ENCODE measurements around the gene OTOG.
"Not testable (repeated sequence)": the region's sequence is repeated elsewhere in the genome, so short reads cannot be mapped to it uniquely, and the experiment has no call there.

Gene OTOG

DNA sequence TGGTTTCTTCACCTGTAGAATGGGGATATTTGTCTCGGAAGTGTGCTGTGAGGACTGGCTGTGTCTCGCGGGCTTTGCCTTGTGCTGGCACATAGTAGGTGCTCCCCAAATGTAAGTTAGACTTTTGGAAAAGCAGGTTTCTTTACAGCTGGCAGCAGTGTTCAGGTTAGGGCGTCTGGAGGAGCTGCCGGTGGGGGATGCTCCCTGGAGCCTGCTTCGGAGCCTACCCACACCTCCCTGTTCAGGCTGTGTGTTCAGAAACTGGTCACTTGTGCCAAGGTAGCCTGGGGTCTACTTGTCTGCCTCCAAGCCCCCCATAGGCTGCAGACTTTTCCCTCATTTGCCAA lies 60.0 kb downstream of the OTOG start:
- DNase-seq = no peak

DNA sequence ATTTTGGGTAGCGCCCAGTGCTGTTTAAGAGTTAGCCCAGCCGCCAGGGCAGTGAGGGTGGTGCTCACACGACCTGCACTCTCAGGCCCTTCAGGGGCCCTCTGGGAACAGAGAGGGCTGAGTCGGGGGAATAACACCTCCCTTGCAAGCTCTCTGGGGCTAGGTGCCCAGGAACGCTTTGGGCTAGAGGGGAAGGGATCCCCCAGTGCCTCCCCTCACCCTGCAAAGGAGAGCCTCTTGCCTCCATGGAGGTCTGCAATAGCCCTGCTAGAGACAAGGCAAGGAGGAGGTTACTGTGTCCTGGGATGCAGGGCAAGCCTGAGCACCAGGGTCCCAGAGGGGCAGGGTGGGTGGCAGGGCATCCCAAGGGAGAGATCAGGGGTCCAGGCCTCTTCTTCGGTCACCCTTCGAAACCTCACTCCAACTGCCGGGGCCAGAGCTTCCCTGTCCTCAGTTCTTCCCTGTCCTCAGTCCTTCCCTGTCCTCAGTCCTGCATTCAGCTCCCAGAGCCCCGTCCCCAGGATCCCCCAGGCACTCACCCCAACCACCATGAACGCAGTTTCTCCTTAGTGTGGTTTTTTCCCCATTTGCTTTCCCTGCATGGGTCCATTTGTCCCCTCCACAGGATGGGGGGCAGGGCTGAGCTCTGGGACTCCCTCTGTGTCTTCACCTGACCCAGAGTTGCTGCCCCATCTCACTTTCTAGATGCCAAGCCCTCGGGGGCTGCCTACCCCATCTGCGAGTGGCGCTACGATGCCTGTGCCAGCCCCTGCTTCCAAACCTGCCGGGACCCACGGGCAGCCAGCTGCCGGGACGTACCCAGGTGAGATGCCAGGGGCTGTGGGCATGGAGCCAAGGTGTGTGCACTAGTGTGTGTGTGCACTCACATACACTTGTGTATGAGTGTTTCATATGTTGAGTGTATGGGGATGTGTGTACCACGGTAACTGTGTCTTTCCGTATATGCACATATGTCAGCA lies 60.8 kb downstream of the OTOG start:
- DNase-seq = no peak

DNA sequence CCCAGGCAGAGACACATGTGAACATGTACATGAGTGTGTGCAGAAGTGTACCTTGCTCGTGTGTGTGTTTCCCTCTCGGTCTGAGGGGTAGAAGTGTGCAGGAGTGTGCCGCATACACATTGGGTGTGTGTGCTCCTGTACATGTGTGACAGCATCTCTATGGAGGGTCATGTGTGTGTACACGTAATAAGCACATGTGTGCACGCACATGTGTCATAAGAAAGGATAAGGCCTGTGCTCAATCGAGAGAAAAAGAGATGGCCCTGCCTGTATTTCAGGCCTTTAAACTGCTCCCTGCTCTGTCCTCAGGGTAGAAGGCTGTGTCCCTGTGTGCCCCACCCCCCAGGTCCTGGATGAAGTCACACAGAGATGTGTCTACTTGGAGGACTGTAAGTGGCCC lies 61.8 kb downstream of the OTOG start:
- no peak for DNase-seq

DNA sequence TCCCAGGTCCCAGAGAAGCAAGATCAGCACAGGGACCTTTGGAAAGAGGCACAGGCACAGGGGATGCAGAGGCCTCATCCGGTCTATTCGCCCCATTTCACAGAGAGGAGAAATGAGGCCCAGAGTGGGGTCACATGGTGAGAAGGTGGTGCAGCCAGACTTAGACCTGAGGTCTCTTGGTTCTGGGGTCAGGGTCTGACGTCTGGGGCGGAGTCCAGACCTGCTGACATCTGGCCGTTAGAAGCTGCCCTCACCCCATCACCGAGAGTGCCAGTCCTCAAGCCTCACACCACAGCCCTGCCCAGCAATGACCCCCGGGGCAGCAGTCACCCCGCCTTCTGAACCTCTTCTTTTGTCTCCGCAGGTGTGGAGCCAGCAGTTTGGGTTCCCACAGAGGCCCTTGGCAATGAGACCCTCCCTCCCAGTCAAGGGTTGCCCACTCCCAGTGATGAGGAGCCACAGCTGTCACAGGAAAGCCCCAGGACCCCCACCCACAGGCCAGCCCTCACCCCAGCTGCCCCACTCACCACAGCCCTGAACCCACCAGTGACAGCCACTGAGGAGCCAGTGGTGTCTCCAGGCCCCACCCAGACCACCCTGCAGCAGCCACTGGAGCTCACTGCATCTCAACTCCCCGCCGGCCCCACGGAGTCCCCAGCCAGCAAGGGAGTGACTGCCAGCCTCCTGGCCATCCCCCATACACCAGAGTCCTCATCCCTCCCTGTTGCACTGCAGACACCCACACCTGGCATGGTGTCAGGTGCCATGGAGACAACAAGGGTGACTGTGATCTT lies 62.4 kb downstream of the OTOG start:
- no peak for DNase-seq

DNA sequence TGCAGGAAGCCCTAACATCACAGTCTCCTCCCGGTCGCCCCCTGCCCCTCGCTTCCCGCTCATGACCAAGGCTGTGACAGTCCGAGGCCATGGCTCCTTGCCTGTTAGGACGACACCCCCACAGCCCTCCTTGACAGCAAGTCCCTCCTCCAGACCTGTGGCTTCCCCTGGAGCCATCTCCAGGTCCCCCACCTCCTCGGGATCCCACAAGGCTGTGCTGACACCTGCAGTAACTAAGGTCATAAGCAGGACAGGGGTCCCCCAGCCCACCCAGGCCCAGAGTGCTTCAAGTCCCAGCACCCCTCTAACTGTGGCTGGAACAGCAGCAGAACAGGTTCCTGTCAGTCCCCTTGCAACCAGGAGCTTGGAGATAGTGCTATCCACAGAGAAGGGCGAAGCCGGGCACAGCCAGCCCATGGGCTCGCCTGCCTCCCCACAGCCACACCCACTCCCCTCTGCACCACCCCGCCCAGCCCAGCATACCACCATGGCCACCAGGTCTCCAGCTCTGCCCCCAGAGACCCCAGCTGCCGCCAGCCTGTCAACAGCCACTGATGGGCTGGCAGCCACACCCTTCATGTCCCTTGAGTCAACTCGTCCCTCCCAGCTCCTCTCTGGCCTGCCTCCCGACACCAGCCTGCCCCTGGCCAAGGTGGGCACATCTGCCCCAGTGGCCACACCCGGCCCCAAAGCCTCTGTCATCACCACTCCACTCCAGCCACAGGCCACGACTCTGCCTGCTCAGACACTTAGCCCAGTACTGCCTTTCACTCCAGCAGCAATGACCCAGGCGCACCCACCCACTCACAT lies 63.2 kb downstream of the OTOG start:
- DNase-seq = no peak

DNA sequence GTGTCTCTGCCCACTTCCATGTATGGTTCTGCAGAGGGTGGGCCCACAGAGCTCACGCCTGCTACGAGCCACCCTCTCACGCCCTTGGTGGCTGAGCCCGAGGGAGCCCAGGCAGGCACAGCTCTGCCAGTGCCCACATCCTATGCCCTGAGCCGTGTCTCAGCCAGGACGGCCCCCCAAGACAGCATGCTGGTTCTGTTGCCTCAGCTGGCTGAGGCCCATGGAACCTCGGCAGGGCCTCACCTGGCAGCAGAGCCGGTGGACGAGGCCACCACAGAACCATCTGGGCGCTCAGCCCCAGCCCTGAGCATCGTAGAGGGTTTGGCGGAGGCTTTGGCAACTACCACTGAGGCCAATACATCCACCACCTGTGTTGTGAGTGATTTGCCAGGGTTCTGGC lies 64.0 kb downstream of the OTOG start:
- DNase-seq = no peak

DNA sequence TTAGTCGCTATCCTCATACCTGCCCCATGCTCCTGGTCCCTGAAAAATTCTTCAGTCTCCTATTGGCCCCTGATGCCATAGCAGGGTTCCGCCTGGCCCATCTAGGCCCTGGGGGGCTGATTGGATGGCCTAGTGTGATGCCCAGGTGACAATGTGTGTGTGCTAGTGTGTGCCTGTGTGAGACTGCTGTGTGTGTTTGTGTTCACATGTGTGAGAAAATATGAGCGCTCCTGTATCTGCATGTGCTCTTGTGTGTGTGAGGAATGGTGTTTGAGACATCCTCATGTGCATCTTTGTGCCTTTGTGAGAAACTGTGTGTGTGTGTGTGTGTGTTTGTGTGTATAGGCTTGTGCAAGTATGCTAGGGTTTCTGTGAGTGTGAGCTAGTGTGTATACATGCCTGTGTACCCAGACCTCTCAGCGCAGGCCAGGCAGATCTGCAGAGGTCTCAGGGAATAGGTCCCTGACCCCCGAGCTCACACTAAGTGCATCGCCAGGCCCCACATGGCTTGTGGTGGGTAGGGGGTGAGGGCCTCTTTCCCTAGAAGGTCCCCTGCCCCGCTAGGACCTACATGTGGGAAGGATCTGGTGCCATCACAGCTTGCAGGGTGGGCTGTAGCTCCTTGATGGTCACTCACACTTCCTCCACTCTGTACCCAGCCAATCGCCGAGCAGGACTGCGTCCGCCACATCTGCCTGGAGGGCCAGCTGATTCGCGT lies 64.6 kb downstream of the OTOG start:
- DNase-seq = no peak

DNA sequence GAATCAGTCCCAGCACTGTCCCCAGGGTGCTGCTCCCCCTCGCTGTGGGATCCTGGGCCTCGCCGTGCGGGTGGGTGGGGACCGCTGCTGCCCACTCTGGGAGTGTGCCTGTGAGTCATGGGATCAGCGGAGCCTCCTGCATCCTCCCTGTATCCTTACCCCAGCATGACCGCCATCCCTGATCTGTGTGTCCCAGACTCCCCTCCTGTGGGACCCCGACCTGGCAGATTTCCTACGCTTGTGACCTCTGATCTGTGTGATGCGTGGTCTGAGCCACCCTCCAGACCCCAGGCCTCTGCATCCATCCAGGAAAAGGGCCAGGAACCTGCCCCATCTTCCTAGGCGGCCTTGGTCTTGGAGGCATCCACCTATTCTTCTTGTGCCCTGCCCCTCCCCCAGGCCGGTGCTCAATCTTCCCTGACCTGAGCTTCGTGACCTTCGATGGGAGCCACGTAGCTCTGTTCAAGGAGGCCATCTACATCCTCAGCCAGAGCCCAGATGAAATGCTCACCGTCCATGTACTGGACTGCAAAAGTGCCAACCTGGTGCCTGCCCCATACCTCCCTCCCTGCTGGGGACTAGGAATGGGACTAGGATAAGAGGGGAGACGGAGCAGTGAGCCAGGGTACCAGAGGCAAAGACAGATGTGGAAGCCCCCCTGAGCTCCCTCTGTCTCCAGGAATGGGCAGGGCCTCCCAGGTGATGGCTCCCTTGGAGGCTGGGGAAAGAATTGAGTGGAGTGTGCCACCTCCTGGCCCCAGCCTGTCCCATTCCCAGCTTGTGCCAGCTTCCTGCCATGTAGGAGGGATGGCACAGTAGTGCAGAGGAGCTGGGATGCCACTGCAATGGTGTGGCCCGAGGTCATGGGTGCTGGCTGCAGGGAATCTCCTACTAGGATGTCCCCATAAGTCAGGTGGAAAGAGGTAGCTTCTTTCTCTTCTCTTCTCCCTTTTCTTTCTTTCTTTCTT lies 65.4 kb downstream of the OTOG start:
- no peak for DNase-seq

DNA sequence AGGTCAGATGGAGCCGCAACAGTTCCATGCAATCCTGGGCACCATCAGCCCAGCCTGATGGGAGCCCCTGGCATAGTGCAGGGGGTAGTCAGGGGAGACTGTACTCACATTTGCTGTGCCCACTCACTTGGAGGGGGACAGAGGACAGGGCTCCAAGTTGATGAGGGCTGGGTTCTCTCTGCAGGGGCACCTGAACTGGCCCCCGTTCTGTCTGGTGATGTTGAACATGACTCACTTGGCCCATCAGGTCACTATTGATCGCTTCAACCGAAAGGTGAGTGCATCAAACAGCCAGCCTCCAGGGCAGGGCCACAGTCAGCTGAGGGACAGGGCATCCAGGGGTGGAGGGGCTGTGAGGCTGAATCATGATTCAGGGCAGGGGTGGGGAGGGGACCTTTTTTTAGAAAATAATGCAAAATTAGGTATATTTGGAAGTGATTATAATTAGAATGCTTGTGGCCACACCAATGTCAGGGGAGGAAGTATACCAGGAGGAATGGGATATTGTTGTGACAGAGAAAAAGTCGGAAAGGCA lies 66.4 kb downstream of the OTOG start:
- DNase-seq = no peak

DNA sequence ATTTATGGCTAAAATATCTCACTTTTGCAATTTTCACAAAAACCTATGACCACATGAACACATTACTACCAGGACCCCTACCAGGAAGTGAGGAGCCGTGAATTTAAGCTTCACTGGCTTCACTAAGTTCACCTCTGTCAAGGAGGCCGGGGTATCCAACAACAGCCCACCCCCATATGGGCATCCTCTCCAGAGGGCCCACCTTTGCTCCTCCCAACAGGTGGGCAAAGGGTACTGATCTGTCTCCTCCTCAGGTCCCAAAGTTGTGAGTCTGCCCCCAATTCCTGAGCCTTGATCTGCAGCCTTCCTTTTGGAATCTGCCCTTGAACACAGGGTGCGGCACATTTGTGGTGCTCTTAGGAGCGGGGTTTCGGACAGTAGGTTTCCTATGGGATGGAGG lies 66.9 kb downstream of the OTOG start:
- DNase-seq = no peak

DNA sequence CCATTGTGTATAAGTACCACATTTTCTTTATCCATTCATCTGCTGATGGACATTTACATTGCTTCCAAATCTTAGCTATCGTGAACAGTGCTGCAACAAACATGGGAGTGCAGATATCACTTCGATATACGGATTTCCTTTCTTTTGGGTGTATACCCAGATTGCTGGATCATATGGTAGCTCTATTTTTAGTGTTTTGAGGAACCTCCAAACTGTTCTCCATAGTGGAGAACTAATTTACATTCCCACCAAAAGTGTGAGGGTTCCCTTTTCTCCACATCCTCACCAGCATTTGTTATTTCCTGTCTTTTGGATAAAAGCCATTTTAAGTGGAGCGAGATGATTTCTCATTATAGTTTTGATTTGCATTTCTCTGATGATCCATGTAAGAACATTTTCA lies 75.7 kb downstream of the OTOG start:
- DNase-seq = not testable (repeated sequence)

DNA sequence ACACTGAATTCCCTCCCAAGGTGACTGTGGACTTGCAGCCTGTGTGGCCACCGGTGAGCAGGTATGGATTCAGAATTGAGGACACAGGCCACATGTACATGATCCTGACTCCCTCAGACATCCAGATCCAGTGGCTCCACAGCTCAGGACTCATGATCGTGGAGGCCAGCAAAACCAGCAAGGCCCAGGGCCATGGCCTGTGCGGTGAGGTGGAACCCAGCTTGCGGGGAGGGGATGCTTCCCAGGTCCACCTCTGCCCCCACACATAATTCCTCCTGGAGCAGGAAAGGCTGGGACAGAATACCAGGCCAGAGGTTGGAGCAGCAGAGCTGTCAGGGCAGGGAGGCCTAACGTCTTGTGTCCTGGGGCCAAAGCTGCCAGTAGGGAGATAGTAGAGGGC lies 82.1 kb downstream of the OTOG start:
- DNase-seq = no peak

DNA sequence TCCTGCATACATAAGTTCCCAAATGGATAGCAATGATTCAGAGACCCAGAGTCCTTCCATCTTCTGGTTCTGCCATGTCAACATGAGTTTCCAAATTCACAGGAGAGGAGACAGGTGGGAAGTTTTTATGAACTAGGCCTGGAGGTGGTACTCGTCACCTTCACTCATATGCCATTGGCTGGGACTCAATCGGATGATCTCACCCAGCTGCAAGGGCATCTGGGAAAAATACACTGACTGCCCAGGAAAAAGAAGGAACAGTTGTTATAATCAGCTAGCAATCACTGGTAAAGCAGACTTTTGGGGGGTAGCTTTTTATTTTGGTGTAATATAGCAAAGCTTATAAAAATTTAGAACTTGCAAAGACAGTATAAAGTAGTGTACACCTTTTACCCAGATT lies 83.9 kb downstream of the OTOG start:
- DNase-seq = no peak

DNA sequence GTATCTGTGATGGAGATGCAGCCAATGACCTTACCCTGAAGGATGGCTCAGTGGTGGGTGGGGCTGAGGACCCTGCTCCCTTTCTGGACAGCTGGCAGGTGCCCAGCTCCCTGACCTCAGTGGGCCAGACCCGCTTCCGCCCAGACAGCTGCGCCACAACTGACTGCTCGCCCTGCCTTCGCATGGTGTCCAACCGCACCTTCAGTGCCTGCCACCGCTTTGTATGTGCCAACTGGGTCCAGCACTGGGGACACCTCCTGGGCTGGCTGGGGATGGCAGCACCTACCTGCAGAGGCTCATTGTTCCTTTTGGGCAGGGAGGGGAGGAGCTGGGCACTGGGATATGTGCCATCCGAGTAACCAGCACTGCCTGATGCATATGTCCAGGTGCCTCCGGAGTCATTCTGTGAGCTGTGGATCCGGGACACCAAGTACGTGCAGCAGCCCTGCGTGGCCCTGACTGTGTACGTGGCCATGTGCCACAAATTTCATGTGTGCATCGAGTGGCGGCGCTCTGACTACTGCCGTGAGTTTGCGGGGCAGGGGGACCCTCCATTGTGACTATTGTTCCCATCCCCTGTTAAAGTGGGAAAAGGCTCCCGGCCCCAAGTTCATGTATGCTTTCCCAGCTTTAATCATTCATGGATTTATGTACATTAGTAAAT lies 84.8 kb downstream of the OTOG start:
- DNase-seq = no peak

DNA sequence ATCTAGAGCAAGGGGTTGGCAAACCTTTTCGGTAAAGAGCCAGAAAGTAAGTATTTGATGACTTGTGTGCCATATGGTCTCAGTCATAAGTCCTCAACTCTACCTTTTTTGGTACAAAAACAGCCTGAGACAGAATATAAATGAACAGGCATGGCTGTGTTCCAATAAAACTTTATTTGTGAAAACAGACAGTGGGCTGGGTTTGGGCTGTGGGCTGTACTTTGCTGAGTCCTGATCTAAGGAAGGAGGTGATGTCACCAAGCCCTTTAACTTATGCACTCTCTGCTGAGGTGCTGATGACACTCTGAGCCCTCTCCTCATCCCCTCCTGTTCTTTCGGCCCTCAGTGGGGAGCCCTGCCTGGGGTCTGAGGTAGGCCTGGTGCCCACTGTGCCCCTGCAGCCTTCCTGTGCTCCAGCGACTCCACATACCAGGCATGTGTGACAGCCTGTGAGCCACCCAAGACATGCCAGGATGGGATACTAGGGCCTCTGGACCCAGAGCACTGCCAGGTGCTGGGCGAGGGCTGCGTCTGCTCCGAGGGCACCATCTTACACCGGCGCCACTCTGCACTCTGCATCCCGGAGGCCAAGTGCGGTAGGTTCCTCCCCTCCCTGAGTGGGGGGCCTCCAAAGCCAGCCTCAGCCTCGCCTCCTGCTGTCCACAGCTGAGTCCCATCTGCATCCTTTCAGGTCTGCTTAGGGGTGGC lies 86.4 kb downstream of the OTOG start:
- DNase-seq = no peak

DNA sequence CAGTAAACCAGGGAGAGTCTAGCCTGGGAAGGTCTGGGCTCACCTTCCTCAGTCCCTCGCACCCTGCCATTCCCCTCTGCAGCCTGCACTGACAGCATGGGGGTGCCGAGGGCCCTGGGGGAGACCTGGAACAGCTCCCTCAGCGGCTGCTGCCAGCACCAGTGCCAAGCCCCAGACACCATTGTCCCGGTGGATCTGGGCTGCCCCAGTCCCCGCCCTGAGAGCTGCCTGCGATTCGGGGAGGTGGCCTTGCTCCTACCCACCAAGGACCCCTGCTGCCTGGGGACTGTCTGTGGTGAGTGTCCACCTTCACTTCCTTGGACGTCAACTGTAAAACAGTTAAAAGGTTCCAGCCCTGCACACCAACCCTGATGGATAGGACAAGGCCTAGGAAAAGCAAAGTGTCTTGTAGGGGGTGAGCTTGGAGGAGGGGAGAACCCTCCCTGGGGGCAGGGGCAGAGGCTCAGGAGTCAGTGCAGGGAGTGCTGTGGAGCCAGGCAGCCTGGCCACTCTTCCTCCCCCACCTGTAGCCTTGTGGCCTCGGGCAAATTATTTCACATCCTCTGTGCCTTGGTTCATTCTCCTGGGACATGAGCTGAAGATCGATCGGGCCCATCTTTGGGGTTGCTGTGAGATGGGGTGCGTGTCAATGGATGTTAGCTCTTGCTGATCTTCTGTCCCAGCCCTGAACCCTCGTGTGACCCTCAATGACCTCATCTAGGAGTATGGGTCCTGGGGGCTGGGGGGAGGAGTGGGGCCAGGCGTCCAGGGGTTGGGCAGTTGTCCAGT lies 87.1 kb downstream of the OTOG start:
- no peak for DNase-seq

DNA sequence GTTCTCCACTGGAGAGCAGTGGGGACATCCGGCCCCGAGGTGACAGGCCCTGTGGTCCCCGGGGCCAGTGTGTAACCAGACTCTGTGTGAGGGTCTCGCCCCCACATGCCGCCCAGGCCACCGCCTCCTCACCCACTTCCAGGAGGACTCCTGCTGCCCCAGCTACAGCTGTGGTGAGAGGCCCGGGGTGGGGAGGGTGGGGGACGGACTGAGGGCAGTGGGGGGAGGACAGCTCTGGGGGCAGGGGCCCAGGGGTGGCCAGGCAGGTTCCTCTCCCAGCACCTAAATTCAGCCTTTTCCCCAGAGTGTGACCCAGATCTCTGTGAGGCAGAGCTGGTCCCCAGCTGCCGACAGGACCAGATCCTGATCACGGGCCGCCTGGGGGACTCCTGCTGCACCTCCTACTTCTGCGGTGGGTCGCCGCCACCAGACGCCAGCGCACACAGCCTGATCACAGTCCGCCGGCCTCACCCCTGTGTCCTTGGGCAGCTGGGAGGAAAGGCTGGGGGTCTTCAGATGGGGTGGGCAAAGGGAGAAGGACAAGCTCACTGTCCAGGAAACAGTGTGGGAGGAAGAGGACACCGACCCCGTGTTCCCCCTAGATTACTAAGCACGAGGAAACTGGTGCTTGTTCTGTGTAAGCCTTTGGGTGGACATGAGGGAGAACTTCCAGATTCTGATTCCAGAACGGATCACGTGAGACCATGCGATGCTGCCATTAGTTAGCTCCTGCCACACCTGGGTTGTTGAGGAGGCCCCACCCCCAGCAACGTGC lies 87.9 kb downstream of the OTOG start:
- no peak for DNase-seq

DNA sequence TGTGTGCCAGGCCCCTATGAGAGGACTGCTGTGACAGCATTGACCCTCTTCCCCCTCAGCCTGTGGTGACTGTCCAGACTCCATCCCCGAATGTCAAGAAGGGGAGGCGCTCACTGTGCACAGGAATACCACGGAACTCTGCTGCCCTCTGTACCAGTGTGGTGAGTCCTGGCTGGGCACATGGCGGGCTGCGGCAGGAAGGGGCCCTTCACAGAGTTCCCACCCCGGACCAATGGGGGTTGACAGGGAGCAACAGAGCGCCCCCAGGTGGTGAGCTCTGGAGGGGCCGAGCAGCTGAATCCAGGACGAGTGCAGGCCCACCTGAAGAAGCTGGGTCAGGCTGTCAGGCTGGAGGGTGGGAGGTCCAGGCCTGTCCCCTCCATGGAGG lies 88.5 kb downstream of the OTOG start:
- DNase-seq = no peak
